ENCODE data around the gene NXNL2.

The NXNL2 gene

DNA sequence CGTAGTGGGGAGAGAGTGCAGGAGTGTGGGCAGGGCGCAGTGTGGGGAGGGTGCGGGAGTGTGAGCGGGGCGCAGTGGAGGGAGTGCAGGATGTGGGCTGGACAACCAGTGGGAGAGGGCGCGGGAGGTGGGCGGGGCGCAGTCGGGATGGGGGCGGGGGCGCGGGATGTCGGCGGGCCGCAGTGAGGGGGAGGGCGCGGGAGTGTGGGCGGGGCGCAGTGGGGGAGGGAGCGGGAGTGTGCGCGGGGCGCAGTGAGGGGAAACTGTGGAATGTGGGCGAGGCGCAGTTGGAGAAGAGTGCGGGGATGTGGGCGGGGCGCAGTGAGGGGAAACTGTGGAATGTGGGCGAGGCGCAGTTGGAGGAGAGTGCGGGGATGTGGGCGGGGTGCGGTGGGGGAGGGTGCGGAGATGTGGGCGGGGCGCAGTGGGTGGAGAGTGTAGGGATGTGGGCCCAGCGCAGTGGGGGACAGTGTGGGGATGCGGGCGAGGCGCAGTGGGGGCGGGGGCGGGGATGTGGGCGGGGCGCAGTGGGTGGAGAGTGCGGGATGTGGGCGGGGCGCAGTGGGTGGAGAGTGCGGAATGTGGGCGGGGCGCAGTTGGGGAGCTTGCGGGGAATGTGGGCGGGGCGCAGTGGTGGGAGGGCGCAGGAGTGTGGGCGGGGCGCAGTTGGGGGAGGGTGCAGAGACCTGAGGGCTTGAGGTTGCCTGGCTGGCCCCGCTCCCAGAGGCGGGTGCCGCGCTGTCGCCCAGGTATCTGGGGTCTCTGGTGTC, at the start of gene NXNL2:
NXNL2 (plus strand) TSS at position 723 of the 770 bp plus-strand sequence. CDS start 257 bp downstream, outside the sequence.
- peak in 7 of 14 donors; percentile 9 to 53 (median 23) for DNase-seq

DNA sequence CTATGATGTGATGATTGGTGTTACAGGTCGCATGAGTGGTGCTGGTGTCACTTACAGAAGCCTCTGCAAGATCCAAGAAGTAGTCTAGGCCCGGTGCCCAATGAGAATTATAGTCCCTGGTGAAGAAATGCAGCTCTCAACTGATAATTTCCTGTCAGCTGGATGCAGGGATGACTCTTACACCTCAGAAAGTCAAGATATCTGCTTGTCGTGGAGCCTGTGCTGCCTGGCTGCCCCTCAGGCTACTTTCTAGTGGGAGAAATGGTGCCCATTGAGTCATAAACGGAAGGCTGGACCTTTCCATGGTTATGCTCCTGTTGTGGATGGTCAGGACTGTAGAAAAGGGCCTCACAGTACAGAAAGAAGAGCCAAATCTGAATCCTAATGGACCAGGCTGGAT, 46.8 kb upstream of the NXNL2 start:
- no peak for DNase-seq

DNA sequence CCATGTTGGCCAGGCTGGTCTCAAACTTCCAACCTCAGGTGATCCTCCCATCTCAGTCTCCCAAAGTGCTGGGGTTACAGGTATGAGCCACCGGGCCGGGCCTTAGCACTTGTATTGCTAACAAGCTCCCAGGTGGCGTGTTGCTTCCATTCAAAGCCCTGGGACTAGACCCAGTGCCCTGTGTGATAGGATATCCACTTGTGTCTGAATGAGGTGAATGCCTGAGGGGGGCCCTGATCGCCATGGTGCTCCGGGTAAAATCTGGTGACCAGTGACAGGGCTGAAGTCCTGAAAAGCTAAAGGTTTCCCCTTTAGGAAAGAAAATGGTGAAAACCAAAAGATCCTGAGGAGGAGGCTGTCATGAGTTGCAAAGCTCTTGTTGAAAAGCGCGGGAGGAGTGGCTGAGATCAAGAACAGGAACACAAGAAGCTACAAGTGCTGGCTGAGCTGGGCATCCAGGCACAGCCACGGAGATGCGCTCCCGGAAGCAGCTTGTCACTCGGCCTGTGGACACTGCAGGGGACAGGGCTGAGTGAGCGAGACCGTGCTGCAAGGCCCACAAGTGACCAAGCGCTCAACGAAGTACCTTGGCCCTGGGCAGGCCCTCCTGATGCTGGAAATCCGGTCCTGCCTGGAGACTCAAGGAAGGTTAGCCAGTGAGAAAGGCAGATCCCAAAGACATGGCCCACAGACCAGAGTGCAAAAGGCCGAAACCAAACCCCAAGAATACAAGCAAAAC, 39.8 kb upstream of the NXNL2 start:
- DNase-seq = no peak

DNA sequence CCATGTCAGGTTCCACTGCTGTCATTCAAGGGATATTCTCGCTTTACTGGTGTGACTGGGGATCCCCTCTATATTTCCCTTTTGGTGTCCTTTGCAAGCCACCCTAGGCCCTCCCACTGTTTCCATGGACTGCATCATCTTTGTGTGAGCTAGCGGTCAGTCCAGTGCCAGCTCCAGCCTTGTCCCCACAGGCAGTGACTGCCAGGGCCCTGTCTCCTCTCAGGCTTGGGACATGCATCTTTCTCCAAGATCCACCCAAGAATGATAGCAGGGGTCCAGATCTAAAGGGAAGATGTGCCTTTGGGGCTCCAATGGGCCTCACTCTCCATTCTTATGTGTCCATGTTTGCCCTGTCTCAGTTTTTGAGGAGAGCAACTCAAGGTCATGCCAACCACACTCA, 37.8 kb upstream of the NXNL2 start:
- DNase-seq = no peak

DNA sequence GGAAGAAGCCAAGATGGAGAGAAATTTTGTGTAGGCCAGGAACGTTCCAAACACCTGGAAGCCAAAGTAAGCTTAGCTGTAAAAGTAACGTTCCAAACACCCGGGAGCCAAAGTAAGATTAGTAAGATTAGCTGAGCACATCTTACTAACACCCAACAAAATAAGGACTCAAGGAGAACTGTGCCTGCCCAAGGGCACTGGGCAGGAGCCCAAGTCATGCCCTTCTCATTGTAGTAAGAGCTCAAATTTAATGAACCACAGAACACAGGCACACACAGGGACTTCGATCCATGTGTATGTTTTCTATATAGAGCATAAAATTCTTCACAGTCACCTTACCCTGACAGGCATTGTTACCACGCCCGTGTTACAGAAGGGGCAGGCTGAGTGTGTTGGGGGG, 36.1 kb upstream of the NXNL2 start:
- no peak for DNase-seq

DNA sequence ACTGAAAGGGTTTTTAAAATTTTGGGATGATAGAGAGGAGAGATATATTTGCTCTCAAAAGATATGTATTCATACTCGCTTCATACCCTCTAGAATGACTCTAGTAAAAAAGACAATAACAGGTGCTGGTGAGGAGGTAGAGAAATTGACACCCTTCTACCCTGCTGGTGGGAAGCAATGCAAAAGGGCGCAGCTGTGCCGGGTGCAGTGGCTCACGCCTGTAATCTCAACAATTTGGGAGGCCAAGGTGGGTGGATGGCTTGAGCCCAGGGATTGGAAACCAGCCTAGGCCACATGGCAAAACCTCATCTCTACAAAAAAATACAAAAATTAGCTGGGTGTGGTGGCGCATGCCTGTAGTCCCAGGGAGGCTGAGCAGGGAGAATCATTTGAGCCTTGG, 33.9 kb upstream of the NXNL2 start:
- no peak for DNase-seq

DNA sequence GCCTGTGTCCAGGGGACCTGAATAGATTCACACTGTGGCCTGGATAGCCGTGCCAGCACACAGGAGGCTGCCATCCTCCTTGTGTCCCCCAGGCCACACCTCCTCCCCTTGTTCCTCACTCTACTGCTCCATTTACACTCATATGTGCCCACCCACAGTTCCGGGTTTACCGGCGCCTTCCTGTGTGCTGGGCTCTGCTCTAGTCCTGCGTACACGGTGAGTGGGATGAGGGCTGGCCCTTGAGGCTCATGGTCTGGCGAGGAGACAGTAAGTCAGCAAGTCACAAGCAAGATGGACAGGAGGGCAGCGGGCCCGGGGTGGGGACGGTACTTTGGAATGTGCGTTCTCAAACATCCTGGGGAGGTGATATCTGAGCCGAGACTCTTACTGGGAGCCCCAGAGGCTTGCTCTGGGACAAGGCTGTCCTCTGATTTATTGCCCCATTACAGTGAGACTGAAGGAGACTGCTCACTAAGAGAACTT, 32.4 kb upstream of the NXNL2 start:
- DNase-seq = no peak

DNA sequence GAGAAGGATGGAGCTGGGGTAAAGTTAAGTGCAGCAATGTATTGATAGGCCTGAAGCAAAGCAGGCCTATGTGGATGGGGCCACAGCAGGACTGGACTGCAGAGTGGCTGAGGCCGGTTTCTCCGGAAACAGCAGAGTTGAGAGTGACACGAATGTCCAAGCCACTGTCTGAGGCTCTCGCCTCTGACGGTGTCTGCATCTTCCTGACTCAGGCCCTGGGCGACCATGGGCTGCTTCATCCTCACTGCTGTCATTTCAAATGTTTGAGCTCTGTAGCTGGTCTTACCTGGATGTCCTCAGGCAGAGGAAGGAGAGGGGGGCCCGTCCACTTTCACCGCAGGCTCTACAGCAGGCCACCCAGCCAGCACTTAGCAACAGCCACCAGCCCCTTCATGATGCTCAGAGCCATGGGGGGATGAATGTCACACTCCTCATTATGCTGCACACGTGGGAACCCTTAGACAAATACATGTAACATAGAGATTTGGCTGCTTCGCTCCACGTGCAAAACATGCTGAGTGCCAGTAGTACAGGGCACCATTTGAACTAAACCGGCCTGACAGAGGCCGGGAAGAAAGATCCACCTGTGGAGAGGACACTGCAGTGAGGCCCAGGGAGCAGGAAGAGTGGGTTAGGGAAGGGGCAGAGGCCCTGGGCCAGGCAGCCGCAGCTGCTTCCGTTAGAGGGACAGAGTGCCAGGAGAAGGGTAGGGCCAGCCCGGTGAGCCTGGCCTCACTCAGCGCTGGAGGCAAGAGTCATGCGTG, 31.7 kb upstream of the NXNL2 start:
- no peak for DNase-seq

DNA sequence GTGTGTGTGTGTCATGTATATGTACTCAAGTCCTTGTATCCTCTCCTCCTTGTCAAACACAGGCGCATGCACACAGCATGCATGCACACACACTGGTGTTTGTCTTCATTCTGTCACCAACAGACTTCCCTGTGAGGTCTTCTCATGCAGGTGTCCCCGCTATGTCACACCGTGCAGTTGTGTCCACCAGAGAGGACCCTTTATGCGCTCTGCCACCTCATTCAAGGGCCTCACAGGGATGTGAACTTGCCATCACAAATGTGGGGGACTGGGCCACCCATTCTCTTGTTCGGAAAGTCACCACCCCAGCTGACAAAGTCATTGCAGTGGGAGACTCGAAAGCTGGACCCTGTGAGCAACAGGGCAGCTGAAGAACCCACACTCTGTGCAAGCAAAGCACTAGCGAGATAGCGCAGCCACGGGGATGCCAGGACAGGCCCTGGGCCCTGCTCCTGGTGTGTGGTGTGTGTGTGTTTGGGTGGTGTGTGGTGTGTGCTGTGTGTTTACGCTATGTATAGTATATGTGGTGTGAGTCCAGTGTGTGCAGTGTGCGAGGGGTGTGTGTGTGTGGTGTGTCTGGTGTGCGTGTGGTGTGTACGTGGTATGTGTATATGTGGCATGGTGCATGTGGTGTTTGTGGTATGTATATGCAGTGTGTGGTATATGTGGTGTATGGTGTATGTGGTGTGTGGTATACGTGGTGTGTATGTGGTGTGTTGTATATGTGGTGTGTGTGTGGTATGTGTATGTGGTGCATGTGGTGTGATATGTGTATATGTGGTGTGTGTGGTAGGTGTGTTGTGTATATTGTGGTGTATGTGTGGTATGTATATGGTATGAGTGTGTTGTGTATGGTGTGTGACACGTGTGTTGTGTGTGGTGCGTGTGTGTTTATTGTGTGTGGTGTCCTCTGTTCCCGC, 30.9 kb upstream of the NXNL2 start:
- no peak for DNase-seq

DNA sequence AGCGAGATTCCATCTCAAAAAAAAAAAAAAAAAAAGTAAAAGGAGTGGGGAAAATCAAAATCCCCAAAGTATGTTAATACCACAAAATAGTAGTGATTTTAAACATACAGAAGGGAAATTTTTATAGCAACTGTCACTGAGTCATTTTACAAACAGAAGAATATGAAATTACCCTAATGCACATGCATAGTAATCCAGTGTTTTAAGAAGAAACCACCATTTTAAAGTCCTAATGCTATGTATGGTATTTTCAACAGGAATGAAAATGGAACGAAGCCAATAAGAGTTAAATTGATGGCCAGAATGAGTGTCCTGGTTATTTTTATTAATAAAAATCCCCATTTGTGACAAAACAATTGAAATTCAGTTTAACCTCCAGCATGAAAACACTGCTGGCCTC, 26.7 kb upstream of the NXNL2 start:
- no peak for DNase-seq

DNA sequence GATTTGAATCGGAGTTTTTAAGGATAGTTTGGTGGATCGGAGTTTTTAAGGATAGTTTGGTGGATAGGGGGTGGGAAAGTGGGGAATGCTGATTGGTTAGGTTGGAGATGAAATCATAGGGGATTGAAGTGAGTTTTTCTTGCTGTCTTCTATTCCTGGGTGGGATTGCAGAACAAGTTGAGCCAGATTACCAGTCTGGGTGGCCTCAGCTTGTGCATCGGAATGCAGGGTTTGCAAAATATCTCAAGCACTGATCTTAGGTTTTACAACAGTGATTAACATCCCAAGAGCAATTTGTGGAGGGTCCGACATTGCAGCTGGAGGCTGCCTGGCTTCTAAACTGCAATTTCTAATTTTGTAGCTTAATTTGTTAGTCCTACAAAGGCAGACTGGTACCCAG, 23.1 kb upstream of the NXNL2 start:
- DNase-seq = no peak

DNA sequence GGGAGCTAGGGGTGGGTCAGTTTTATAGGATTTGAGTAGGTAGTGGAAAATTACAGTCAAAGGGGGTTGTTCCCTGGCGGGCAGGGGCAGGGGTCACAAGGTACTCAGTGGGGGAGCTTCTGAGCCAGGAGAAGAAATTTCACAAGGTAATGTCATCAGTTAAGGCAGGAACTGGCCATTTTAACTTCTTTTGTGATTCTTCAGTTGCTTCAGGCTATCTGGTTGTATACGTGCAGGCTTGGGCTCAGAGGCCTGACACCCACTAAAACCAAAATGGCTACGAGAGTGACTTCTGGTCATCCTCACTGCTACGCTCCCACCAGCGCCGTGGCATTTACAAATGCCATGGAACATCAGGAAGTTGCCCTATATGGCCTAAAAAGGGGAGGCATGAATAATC, 20.7 kb upstream of the NXNL2 start:
- DNase-seq = no peak

DNA sequence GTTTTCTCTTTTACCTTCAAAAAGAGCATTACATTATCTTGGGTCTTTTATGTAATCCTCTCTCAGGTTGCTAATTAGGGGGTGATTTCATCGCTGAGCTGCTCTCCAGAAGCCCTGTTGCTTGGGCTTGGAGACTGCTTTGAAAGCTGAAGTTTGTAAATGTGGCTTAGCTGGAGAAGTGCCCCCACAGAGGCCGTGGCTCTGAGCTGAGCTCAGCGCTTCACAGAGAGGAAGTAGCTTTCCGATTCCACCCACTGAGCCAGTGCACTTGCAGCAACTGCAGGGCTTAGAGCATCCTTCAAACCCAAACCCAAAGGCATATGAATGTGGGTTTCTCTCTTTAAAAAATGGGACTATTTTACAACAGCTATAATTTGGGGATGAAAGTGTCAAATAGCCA, 13.7 kb upstream of the NXNL2 start:
- no peak for DNase-seq

DNA sequence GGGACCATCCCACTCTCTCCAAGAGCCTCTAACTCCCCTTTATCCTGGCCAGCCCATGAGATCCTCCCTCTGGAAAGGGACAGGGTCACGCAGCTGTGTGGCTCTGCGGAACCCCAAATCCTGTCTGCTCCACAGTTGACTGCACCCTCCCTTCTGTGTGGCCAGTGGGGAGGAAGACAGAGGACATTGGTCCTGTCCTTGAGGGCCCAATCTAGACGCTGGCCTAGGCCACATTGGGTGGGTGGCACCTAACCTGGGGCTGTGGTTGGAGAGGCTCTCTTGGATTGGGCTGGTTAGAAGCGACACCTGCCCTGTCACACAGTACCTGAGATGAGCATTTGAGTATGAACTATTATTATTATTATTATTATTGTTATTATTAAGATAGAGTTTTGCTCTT, 12.6 kb upstream of the NXNL2 start:
- DNase-seq = no peak

DNA sequence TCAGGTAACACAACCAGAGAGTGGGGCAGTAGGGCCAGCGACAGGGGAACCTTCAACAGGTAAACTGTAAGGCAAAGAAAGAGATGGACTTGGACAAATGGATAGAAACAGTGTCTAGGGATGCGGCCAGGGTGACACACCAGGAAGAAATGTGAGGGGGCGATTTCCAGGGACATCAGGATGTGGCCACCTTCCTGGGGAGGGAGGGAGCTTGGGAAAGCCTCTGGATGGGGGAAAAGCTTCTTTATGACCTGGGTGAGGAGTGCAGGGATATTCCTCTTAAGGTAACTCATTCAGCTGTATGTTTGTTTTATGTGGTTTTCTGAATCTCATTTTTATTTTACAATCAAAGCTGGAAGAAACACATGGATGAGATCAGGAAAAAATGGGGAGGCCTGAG, 11.9 kb upstream of the NXNL2 start:
- DNase-seq = no peak

DNA sequence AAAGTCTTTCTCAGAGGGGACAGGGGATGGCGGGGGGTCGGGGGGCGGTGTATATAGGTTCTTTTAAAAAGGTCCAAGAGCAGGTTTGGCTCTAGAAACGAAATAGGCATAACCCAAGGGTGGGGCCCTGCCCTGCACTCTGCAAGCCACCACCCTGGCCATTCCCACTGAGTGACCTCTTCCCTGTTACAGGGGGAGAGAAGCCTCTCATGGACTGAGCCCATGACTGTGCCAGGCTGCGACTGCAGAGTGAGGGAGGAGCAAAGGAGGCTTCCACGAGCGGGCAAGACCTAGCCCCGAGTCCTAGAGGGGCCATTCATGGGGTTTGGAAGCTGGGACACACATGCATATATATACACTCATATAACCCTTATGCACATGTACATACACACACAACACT, 10.1 kb upstream of the NXNL2 start:
- DNase-seq = no peak

DNA sequence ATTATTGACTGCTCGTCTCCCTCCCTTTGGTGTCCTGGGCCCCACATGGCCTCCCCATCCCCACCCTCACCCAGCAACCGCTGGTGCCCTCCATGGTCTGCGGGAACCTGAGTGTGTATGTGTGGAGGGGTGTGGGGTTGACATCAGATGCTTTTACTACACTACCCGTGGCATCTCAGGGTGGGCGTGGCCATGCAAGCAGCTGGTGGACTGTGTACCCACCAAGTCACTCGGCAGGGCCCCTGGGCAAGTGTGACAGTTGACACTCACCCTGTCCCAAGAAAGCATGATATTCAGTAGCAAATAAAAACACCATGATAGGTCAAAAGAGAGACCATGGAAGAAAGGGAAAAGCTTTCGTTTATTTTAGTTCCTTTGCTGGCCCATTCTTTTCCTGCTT, 7.4 kb upstream of the NXNL2 start:
- DNase-seq = no peak

DNA sequence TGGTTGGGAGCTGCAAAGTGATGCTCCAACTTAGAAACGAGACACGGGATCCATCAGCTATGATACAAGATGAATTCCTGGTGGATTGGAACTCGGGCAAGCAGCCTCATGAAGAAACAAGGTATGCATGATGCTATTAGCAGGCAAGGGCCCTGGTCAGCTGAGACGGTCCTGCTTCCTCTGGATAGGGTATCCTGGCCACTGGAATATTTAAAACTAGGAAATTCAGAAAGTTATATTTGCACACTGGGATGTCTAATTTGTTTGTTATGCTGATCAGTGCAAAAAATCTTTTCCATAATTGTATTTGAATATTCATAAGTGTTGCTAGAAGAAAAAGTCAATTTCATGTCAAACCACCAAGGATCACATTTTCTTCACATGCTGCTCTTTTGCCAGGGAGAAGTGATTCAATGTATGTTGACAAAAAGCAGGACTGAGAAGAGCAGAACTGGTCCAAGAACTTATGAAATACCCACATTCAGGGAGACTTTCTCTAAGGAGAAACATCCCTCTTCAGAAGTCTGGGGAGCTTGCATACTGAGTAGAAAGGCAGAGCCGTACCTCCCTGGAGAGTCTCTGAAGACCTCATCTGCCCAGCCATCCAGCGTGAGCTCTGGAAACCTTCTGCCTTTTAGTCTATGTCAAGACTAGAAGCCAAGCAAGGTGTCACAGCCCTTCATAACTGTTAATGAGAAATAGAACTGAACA, 6.7 kb upstream of the NXNL2 start:
- DNase-seq = no peak

DNA sequence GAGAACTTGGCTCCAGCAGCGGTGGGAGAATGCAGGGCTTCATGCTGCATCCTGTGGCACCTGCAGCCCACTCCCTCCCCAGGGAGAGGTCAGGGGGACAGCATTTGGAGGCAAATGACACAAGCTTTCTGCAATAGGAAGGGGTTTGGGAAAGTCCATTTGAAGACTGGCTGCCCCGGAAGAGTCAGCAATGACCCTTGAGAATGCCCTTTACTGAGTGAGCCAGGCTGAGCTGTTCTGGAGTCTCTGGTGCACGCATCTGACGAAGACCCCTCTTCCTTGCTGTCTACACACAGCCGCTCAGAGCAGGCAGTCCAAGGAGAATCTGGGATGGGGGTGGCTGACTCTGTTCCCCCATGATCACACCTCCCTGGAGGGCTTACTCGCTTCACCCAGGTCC, 5.5 kb upstream of the NXNL2 start:
- DNase-seq = no peak

DNA sequence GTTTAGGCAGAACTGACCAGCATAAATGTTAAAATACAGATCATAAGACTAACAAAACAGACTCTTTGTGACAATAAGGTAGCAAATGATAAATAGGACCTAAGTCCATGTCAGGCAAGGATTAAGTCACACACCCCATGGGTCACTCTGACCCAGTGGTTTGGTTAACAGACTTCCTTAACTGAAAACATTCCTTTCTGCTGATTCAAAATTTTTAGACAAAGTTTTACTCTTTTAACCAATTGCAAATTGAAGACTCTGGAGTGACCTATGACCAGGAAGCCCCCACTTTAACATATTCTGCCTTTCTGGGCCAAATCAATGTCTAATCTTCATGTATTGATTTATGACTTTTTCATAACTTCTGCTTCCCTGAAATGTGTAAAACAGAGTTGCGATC, 4.9 kb upstream of the NXNL2 start:
- DNase-seq = no peak

DNA sequence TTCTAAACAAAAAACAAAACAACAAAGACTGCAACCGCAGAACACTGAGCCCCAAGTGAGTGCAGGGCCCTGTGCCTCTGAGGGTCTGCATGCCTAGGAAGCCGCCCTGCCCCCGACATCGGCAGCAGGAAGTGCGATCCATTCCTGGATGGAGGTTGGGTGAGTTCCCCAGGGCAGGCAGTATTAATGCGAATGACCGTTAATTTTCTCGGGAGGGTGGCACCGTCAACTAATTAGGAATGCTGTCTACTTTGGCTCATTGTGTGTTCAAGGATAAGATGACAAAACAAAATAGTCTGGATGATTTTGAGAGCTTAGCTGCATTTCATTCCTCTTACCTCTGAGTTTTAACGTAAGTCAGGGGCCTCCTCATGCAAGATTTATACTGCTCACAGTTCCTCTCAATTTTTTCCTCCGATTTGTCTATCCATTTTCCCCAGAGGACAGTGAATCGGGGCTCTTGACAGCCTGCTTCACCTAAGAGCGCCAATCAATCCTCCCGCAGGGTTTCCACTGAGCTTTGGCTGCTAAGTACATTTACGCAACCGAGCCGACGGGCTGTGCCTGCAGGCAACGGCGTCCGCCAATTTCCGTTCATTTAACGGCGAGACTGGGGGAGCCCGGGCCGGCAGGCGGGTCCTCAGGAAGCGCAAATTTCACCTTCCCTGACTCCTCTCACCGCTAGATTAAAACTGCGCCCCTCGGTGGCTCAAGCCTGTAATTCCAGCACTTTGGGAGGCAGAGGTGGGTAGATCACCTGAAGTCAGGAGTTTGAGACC, 2.9 kb upstream of the NXNL2 start:
- no peak for DNase-seq
